MG63 (cell line): ENCODE measurements around the gene PGAP1. TPM values are rescaled to one million over a fixed set of nuclear protein-coding genes. Genes with fewer than 3 reads are reported as not detected.

ENCODE experiments used
- DNase-seq: peaks from one replicate; pipeline ENCODE4 v3.0.0-alpha.2; 2020
- H3K27me3 ChIP-seq: fragments of 250-450 bp; sonication (Bioruptor Pico); 2 replicates; pipeline ENCODE4 v1.5.1; 2020; ENCODE audit warnings: mild to moderate bottlenecking, moderate library complexity
- H3K36me3 ChIP-seq: fragments of 250-450 bp; sonication (Bioruptor Pico); 2 replicates; pipeline ENCODE4 v1.5.1; 2020; ENCODE audit warnings: mild to moderate bottlenecking, moderate library complexity
- H3K4me3 ChIP-seq: fragments of 250-450 bp; sonication (Bioruptor Pico); 2 replicates; pipeline ENCODE4 v1.5.1; 2020; ENCODE audit warnings: mild to moderate bottlenecking, moderate library complexity
- H3K9me3 ChIP-seq: fragments of 250-450 bp; sonication (Bioruptor Pico); 2 replicates; pipeline ENCODE4 v1.5.1; 2020; ENCODE audit warnings: mild to moderate bottlenecking, moderate library complexity
- total RNA-seq: library from RNA; depleted of rRNA; stranded (reverse); fragments of >200 nt; shearing (Covaris generic); gene quantifications from 2 replicates; pipeline ENCODE4 v1.2.3, GENCODE V29; 2014; ENCODE audit warnings: low replicate concordance; rRNA removed

Gene PGAP1
- 0.33 and 4.7 TPM in 2 replicates for total RNA-seq

- no peaks in the 10 kb centered on the region for H3K9me3 ChIP-seq
- H3K4me3 ChIP-seq: peak within 1 kb of the TSS; percentile 75
- no peaks in the 10 kb centered on the region for H3K27me3 ChIP-seq
- peak; percentile 91 for DNase-seq
- no peaks in the 10 kb centered on the region for H3K36me3 ChIP-seq
These were observed at the start of gene PGAP1 for GRCh38 chr2:196926562-196927375. Gene PGAP1, minus strand, starts transcription at chr2:196926707. Its CDS starts 91 bp downstream, at chr2:196926616.

GRCh38 chr2:196974970-196975369, 48.5 kb upstream of the PGAP1 start:
- H3K4me3 ChIP-seq: no peak overlapping the region
- no peak for DNase-seq
- no peaks in the 10 kb centered on the region for H3K36me3 ChIP-seq
- H3K27me3 ChIP-seq: no peaks in the 10 kb centered on the region
- no peaks in the 10 kb centered on the region for H3K9me3 ChIP-seq

- H3K9me3 ChIP-seq: no peaks in the 10 kb centered on the region
- H3K4me3 ChIP-seq: no peak overlapping the region
- H3K27me3 ChIP-seq: no peaks in the 10 kb centered on the region
- DNase-seq: no peak
- no peaks in the 10 kb centered on the region for H3K36me3 ChIP-seq
These were observed 45.2 kb upstream of the PGAP1 start for GRCh38 chr2:196971574-196972279.

GRCh38 chr2:196970099-196970498, 43.6 kb upstream of the PGAP1 start:
- Histone ChIP-seq H3K4me3 (no peak overlapping the region), H3K27me3 (no peaks in the 10 kb centered on the region), H3K36me3 (no peaks in the 10 kb centered on the region), H3K9me3 (no peaks in the 10 kb centered on the region)
- DNase-seq: no peak

- no peak overlapping the region for H3K4me3 ChIP-seq
- DNase-seq: no peak
- no peaks in the 10 kb centered on the region for H3K9me3 ChIP-seq
- H3K27me3 ChIP-seq: no peaks in the 10 kb centered on the region
- H3K36me3 ChIP-seq: no peaks in the 10 kb centered on the region
These were observed 42.0 kb upstream of the PGAP1 start for GRCh38 chr2:196968516-196968915.

GRCh38 chr2:196967775-196968174, 41.3 kb upstream of the PGAP1 start:
- DNase-seq: no peak
- H3K27me3 ChIP-seq: no peaks in the 10 kb centered on the region
- H3K9me3 ChIP-seq: no peaks in the 10 kb centered on the region
- no peak overlapping the region for H3K4me3 ChIP-seq
- H3K36me3 ChIP-seq: no peaks in the 10 kb centered on the region

- no peak for DNase-seq
- Histone ChIP-seq H3K36me3 (no peaks in the 10 kb centered on the region), H3K9me3 (no peaks in the 10 kb centered on the region), H3K4me3 (no peak overlapping the region), H3K27me3 (no peaks in the 10 kb centered on the region)
These were observed 40.6 kb upstream of the PGAP1 start for GRCh38 chr2:196967116-196967515.

- H3K36me3 ChIP-seq: no peaks in the 10 kb centered on the region
- no peak overlapping the region for H3K4me3 ChIP-seq
- no peaks in the 10 kb centered on the region for H3K9me3 ChIP-seq
- DNase-seq: no peak
- H3K27me3 ChIP-seq: no peaks in the 10 kb centered on the region
These were observed 39.6 kb upstream of the PGAP1 start for GRCh38 chr2:196966061-196966460.

GRCh38 chr2:196965651-196966050, 39.1 kb upstream of the PGAP1 start:
- no peak for DNase-seq
- Histone ChIP-seq H3K27me3 (no peaks in the 10 kb centered on the region), H3K4me3 (no peak overlapping the region), H3K36me3 (no peaks in the 10 kb centered on the region), H3K9me3 (no peaks in the 10 kb centered on the region)

GRCh38 chr2:196963961-196964360, 37.5 kb upstream of the PGAP1 start:
- Histone ChIP-seq H3K27me3 (no peaks in the 10 kb centered on the region), H3K4me3 (no peak overlapping the region), H3K9me3 (no peaks in the 10 kb centered on the region), H3K36me3 (no peaks in the 10 kb centered on the region)
- no peak for DNase-seq

- no peaks in the 10 kb centered on the region for H3K36me3 ChIP-seq
- H3K27me3 ChIP-seq: no peaks in the 10 kb centered on the region
- H3K4me3 ChIP-seq: no peak overlapping the region
- no peak for DNase-seq
- no peaks in the 10 kb centered on the region for H3K9me3 ChIP-seq
These were observed 36.5 kb upstream of the PGAP1 start for GRCh38 chr2:196963043-196963442.

GRCh38 chr2:196962325-196962724, 35.8 kb upstream of the PGAP1 start:
- no peaks in the 10 kb centered on the region for H3K9me3 ChIP-seq
- no peak for DNase-seq
- no peaks in the 10 kb centered on the region for H3K27me3 ChIP-seq
- H3K36me3 ChIP-seq: no peaks in the 10 kb centered on the region
- H3K4me3 ChIP-seq: no peak overlapping the region

- DNase-seq: no peak
- Histone ChIP-seq H3K4me3 (no peak overlapping the region), H3K27me3 (no peaks in the 10 kb centered on the region), H3K9me3 (no peaks in the 10 kb centered on the region), H3K36me3 (no peaks in the 10 kb centered on the region)
These were observed 35.4 kb upstream of the PGAP1 start for GRCh38 chr2:196961889-196962288.

GRCh38 chr2:196959734-196960338, 33.3 kb upstream of the PGAP1 start:
- no peaks in the 10 kb centered on the region for H3K36me3 ChIP-seq
- no peak overlapping the region for H3K4me3 ChIP-seq
- H3K27me3 ChIP-seq: no peaks in the 10 kb centered on the region
- DNase-seq: no peak
- H3K9me3 ChIP-seq: no peaks in the 10 kb centered on the region

- Histone ChIP-seq H3K4me3 (no peak overlapping the region), H3K27me3 (no peaks in the 10 kb centered on the region), H3K36me3 (no peaks in the 10 kb centered on the region), H3K9me3 (no peaks in the 10 kb centered on the region)
- no peak for DNase-seq
These were observed 32.8 kb upstream of the PGAP1 start for GRCh38 chr2:196959281-196959680.

- no peak overlapping the region for H3K4me3 ChIP-seq
These were observed 31.5 kb upstream of the PGAP1 start for GRCh38 chr2:196957881-196958525.

GRCh38 chr2:196957442-196957841, 30.9 kb upstream of the PGAP1 start:
- no peak for DNase-seq
- no peaks in the 10 kb centered on the region for H3K9me3 ChIP-seq
- H3K27me3 ChIP-seq: no peaks in the 10 kb centered on the region
- no peaks in the 10 kb centered on the region for H3K36me3 ChIP-seq
- no peak overlapping the region for H3K4me3 ChIP-seq

More at GRCh38 chr2:196957881-196958525, 31.5 kb upstream of the PGAP1 start:
- Histone ChIP-seq H3K9me3 (no peaks in the 10 kb centered on the region), H3K36me3 (no peaks in the 10 kb centered on the region), H3K27me3 (no peaks in the 10 kb centered on the region)
- DNase-seq: no peak
